GM19328 (cell line): Measurements from ENCODE around the gene RNF224.
"Not testable (repeated sequence)": the region's sequence is repeated elsewhere in the genome, so short reads cannot be mapped to it uniquely, and the experiment has no call there.

Source experiments
- ATAC-seq: cut with Tn5 transposase; IDR thresholded peaks from one replicate; pipeline ENCODE4 v1.9.1; 2021; ENCODE audit warnings: mild to moderate bottlenecking, moderate library complexity; ENCODE audit not compliant: unreplicated experiment

Gene RNF224

DNA sequence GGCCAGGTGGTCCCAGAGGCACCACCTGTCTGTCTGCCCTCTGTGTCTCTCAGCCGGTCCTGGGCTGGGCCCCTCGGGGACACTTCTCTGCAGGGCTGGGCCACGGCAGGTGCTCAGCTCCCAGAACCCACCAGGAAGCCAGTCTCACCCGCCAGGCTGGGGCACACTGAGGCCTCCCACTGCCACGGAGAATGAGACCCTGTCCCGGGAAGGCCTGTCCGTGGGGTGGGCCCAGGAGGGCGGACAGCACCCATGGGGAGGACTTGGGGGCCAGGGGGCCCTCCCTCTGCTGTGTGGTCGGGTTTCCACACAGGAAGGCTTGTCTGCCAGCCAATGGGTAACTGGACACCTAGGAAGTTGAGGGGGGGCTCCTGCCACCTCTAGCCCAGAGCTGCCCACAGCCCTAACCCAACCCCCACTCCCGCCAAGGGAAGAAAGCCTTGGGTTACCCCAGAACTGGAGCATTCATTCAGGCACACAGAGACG lies 9.7 kb downstream of the RNF224 start:
- ATAC-seq: no peak

DNA sequence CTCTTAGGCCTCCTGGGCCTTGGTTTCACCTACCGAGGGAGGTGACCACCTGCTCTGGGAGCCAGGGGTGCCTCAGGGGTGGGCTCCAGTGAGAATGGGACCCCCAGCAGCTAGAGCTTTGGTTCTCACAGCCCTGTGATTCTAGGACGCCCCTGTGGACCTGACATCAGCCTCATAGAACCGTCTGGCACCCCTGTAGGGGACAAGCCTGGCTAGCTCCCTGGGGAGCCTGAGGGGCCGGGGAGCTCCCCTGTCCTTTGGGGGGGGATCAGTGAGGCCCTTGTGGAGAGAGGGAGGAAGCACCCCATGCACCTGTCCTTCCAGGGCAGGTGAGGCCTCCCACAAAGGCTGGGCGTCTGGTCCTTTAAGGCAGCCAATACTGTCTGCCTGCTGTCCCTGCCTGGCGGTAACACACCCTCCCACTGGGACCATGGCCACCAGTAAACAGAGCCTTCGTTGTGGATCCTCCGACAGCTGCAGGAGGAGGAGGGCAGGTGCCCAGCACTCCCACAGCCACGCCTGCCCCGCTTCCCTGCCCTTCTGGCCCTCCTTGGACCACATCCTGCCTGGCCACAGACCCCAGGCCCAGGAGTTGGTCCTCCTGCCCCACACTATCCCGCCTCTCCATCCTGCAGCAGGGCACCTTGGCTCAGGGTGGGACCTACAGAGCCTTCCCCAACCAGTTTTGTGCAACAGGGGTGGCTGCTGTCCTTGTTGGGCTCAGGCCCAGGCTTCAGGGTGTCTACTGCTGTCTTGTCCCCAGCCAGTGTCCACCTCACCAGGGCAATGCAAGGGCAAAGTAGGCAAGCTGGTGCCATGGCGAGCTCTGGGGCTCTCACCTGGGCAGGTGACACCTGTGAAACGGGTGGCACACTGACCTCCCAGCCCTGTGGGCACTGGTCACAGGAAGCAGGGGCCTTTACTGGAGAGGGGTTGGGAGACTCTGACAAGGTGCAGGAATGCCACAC lies 10.7 kb downstream of the RNF224 start:
- no peak for ATAC-seq

DNA sequence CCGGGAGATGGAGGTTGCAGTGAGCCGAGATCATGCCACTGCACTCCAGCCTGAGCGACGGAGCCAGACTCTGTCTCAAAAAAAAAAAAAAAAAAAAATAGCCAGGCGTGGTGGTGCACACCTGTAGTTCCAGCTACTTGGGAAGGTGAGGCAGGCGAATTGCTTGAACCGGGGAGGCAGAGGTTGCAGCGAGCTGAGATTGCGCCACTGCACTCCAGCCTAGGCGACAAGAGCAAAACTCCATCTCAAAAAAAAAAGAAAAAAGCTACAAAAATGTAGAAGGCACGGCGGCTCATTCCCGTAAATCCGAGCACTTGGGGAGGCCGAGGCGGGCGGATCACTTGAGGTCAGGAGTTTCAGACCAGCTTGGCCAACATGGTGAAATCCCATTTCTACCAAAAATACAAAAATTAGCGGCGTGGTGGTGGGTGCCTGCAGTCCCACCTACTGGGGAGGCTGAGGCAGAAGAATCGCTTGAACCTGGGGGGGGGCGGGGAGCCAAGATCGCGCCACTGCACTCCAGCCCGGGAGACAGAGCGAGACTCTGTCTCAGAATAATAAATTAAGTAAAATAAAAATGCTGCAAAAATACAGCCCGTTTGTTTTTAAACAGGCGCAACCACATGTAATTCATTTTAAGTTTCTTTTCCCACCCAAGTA lies 12.4 kb downstream of the RNF224 start:
- not testable (repeated sequence) for ATAC-seq

DNA sequence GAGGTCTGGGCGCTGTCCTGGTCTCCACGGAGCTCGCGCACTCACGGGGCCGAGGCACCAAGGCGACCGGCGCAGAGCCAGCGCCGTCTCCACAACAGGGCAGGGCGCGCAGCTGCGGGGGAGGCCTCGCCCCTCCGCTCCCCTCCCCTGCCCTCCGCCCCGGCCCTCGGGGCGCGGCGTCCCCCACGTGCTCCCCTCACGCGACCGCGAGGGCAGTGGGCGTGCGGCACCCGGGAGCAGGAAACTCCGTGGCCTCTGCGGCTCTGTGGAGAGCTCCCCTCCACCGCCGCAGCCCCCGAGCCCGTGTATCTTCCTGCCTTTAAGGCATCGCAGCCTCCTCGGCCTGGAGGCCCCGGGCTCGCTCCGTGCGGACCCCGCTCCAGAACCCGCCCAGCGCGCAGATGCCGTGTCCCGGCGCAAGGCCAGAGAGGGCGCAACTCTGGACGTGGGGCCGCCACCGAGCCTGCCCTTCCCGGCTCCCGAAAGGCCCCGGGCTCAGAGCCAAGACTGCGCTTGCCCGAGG lies 13.1 kb downstream of the RNF224 start:
- ATAC-seq: peak; percentile 15

DNA sequence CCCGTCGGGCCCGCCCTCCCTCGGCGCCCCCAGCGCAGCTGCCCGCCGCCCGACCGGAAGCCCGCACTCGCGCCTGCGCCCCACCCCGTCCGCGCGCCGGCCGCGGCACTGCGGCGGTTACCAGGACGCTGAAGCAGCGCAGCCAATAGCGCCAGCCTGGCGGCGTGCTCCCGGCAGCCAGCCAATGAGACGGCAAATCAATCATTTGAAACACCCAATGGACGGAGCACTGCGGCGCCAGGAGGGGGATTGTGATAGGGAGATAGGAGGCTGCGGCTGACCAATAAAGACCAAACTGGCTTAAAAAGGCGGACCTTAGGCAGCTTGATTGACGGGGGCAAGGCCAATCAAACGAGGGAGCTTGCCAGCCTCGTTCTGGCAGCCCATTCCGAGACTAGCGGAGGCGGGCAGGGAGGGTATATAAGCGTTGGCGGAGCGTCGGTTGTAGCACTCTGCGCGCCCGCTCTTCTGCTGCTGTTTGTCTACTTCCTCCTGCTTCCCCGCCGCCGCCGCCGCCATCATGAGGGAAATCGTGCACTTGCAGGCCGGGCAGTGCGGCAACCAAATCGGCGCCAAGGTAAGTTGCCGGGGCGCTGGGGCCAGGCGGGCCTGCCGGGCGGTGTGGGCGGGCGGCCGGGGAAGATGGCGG lies 13.7 kb downstream of the RNF224 start, which contains the start of gene TUBB4B:
TSS of gene TUBB4B (plus strand) at position 447 of the 649 bp plus-strand sequence. CDS start at position 521, 74 bp downstream.
- ATAC-seq: peak; percentile 64

DNA sequence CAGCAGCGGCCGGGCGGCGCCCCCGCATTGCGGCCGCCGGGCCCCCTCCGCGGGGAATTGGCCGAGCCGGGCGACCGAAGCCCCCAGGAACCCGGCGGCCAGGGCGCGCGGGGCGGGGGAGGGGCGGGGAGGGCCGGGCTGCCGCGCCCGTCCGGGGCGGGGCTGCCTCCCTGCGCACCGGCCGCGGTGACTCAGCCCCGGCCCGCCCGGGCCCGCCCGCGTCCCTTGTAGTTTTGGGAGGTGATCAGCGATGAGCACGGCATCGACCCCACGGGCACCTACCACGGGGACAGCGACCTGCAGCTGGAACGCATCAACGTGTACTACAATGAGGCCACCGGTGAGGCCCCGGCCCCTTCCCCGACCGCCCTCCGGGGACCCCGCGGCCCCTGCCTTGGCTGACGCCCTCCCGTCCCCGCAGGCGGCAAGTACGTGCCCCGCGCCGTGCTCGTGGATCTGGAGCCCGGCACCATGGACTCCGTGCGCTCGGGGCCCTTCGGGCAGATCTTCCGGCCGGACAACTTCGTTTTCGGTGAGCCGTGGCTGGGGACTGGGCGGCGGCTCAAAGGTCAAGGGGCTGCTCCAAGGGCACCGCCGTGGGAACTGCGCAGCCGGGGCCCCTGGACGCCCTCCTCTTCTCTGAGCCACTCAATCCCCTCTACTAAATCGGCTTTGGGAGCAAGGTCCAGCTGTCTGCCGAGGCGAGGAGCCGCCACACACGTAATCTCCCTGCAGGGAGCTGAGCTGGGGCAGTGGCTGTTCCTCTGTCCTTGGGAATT lies 14.4 kb downstream of the RNF224 start:
- ATAC-seq: peak; percentile 3

DNA sequence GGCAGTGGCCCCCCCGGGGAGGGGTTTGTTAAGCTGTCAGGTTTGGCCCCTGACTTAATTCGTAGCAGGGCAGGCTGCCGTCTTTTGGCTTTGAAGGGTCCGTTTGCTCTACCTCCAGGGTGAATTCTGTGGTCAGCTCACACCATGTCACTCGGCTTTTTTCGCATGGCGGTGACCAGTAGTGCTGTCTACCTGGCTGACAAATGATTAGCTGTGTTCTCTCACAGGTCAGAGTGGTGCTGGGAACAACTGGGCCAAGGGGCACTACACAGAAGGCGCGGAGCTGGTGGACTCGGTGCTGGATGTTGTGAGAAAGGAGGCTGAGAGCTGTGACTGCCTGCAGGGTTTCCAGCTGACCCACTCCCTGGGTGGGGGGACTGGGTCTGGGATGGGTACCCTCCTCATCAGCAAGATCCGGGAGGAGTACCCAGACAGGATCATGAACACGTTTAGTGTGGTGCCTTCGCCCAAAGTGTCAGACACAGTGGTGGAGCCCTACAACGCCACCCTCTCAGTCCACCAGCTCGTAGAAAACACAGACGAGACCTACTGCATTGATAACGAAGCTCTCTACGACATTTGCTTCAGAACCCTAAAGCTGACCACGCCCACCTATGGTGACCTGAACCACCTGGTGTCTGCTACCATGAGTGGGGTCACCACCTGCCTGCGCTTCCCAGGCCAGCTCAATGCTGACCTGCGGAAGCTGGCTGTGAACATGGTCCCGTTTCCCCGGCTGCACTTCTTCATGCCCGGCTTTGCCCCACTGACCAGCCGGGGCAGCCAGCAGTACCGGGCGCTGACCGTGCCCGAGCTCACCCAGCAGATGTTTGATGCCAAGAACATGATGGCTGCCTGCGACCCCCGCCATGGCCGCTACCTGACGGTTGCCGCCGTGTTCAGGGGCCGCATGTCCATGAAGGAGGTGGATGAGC lies 15.2 kb downstream of the RNF224 start:
- ATAC-seq: no peak

DNA sequence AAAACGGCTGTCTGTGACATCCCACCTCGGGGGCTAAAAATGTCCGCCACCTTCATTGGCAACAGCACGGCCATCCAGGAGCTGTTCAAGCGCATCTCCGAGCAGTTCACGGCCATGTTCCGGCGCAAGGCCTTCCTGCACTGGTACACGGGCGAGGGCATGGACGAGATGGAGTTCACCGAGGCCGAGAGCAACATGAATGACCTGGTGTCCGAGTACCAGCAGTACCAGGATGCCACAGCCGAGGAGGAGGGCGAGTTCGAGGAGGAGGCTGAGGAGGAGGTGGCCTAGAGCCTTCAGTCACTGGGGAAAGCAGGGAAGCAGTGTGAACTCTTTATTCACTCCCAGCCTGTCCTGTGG lies 15.9 kb downstream of the RNF224 start:
- not testable (repeated sequence) for ATAC-seq

DNA sequence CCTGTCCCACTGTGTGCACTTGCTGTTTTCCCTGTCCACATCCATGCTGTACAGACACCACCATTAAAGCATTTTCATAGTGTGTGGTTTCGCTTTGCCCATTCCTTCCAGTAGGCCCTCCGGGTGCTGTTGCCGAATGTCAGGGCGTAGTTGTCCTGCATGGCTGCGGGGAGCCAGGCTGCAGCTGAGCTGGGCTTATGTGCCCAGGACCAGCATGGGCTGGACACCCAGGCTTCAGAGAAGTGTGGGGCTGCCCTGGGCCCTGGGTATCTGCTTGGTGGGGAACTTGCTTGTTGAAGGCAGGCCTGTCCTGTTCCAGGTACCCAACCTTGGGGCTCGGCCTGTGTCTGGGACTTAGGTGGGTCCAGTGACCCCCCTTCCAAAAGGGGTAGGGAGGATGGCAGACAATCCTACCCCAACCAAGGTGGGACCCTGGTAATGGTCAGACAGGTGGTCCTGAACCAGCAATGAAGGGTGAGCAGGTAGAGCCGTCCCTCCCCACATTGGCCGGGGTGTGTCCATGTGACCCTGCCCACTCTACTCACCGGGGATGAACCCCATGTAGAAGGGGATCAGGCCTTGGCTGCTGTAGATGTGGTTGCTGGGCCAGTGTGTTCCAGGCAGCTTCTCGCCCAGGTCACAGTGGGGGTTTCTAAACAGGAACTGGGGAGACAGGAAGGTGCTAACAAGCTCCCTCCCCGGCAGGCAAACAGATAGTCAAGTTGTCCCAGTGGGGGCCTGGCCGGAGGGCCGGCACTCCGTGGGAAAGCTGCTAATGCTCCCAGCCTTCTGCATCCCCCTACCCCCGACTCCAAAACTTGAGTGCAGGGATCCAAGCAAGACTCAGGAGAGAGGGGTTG lies 16.6 kb downstream of the RNF224 start:
- ATAC-seq: no peak

DNA sequence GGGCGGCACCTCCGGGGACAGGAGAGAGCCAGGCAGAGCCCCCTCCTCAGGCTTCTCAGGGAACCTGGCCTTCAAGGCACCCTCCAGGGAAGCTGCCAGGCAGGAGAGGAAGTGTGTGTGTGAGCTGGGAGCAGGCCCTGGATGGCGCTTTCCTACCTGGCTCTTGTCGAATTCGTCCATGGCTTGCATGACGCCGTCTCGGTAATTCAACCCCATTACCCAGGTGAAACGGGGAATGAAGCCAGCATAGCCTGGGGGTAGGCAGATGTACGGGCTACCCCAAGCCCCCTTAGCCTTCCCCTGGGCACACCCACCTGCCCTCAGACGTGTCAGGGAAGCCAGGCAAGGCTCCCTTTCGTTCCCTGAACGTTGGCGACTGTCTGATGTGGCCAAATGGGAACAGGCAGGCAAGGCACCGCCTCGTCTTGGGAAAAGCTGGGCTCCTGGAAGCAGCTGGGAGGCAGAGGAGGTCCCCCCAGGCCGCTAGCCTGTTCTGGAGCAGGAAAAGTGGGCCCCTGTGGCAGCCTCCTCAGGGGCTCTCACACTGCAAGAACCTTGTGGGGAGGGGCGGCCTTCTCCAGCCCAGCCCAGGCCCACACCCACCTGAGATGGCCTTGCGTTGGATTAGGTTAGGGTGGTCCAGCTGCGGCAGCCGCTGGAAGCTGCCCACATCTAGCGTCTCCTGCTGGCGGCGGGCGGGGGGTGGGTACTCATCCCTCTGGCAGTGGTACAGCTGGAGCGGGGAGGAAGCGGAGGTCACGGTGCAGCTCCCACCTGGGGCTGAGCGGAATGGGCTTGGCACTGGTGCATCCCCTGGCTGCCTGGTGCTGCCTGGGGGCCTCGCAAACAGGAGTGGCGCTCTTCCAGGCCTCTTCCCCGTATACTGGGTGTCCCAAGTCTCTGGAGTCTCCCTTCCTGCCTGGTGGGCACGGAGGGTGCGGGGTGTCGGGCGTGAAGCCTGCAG lies 17.5 kb downstream of the RNF224 start:
- ATAC-seq: no peak

DNA sequence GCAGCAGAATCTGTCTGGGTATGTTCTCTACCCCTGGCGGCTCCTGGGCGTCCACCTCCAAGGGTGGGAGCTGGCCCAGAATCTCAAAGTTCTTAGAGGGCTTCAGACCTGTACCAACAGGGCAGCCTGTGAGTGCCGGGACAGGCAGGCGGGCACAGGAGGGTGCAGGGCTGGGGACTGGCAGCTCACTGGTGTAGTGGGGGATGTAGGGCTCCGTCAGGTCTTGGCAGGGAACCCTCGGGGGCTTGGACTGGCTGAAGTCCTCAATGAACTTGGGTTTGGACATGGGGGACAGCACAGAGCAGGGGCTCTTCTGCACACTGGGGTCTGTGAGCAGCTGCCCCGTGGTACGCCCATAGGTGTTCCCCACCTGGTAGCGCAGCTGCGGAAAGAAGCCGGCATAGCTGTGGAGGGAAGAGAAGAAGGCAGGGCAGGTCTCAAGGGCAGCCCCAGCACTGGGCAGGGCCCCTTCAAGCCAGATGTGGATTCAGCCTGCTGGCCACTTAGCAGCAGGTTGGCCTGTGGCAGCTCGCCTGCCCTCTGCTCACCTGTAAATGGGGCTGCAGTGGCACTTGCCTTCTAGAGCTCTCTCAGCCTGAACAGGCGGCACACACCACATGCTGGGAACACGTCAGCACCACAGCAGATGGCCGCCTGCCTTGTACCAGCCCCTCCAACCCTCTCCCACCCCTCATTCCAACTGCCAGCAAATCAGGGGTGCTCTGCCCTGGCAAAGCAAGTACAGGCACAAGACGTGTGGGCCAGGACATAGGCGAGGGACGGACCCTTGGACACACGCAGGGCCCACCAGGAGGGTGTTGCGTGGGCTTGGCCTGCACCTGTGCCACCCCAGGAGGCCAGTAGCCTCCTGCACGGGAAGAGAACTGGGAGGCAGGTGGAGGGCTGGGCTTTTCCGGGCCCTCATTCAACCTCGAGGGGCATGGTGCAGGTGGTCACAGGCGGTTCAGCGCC lies 18.4 kb downstream of the RNF224 start:
- ATAC-seq: no peak

DNA sequence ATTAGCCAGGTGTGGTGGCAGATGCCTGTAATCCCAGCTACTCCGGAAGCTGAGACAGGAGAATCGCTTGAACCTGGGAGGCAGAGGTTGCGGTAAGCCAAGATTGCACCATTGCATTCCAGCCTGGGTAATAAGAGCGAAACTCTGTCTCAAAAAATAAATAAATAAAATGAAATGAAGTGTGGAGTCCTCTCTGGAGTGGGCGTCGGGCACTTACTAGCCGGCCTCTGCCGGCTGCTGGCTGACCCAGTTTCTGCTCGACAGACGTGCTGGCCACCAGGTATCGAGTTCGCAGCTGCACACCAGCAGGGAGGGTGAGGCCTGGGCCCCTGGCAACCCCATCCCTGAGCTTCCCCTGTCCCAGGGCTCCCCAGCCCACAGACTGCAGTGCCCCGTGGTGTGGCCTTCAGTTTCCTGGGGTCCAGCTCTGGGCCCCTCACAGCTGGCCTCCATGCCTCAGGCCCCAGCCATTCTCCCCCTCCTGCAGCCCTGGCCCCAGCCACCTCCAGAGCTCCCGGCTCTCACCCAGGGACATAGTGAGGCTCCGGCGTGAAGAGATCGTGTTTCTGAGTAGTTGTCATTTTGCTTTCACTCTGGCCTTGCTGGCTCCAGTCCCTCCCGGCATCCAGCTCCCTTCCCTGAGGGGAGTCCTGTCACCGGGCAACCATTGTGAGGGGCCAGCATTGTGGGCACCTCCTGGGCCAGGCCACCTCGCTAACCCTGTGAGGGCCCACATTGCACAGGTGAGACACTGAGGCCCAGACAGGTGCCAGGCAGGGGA lies 20.0 kb downstream of the RNF224 start:
- ATAC-seq: no peak

DNA sequence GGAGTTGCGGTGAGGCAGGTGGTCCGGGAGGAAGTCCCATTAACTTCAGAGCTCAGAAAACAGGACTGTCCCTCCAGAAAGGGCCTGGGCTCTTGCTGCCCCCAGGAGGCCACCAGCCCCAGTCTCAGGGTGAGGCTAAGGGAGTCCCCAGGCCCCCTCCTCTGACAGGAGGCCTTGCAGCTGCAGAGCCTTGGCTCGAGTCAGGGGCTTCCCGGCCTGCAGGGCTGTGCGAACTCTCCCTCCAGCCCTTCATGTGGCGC lies 20.5 kb downstream of the RNF224 start:
- no peak for ATAC-seq

DNA sequence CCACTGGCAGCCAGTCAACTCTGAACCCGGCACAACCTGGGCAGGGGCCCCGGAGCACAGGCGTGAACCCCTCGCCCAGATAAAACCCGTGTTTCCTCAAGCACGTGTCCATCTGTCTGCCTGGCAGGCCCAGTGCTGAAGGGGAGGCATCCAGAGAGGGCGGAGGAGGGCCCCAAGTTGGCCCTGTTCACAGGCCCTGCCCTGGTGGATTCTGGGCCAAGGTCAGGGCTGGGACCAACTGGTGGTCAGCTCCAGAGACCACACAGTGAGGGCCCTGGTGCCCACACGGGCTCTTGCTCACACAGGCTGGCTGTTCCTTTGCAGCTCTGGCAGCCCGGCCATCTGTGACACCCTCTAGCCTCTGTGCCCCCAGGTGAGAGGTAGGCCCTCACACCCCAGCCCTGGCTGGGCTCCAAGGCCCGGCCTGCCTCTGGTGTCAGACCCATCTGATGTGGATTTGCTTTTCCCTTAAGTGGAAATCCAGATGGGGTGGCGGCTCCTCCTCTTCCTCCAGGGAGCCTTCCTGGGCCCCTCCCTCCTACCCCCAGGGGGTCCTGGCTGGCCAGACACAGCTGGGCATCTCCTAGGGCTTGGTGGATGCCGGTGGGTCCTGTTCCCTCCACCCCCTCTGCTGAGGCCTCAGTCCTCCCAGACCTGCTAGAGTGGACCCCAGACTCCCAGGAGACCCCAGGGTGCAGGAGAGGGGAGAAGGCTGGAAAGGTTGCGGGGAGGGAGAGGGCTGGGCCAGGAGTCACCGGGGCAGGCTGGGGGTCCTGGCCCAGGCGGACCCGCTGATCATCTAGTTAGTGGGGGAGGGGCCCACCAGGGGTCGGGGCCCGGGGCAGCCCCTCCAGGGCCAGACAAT lies 23.3 kb downstream of the RNF224 start:
- ATAC-seq: no peak

DNA sequence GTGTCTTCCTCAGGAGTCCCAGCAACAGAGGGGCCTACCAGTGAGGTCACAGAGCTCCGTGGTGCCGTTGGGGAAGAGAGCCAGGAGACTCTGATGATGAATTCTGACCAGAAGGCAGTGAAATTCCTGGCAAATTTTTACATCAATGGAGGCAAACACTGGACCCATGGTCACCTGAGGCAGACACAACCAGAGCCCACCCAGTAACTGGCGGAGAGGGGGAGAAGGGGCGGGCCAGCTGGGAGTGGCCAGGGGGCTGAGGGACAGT lies 23.8 kb downstream of the RNF224 start, which contains the start of gene STPG3:
TSS of gene STPG3 (plus strand) at position 93 of the 268 bp plus-strand sequence. CDS start at position 94, 1 bp downstream.
- no peak for ATAC-seq
